H1 (cell line): Measurements from ENCODE around the gene PCBP1. TPM values are rescaled to one million over a fixed set of nuclear protein-coding genes. Genes with fewer than 3 reads are reported as not detected.

Source experiments
- CTCF ChIA-PET: fragments of 300-600 bp; sonication (Branson Sonifier 250); formaldehyde crosslinking; loops from one replicate; lab custom pipeline; 2021; ENCODE audit not compliant: partially characterized antibody; lab: Charles Lee
- POLR2A ChIA-PET: fragments of 300-600 bp; sonication (Branson Sonifier 250); formaldehyde crosslinking; loops from one replicate; lab custom pipeline; 2021; ENCODE audit warnings: inconsistent platforms; ENCODE audit not compliant: partially characterized antibody; lab: Charles Lee
- DNase-seq, 2 experiments: peaks; one replicate each; pipeline versions ENCODE4 v3.0.0 to v3.0.0-alpha.2; 2010 to 2022; ENCODE audit warnings: low spot score in 2 of 2, low read depth in 1 of 2, mixed read lengths in 1 of 2
- FAIRE-seq: peaks from 2 replicates; lab custom pipeline; 2011; peaks lifted over from hg19 to GRCh38; lab: Jason Lieb, UNC
- H2AFZ ChIP-seq: 2 replicates; pipeline ENCODE4 v1.8.1; 2012; ENCODE audit warnings: low read length, inconsistent platforms
- H2AK5ac ChIP-seq: 2 replicates; pipeline ENCODE4 v1.6.1; 2013; ENCODE audit warnings: low read depth, low read length
- H2BK120ac ChIP-seq: replicated peaks from 2 replicates; pipeline ENCODE3; 2013; ENCODE audit warnings: low read depth, low read length, inconsistent platforms
- H2BK12ac ChIP-seq: 2 replicates; pipeline ENCODE4 v1.6.1; 2013; ENCODE audit warnings: low read depth, low read length
- H2BK15ac ChIP-seq: 2 replicates; pipeline ENCODE4 v1.6.1; 2013; ENCODE audit warnings: low read length
- H2BK20ac ChIP-seq: 2 replicates; pipeline ENCODE4 v1.6.1; 2013; ENCODE audit warnings: low read length
- H2BK5ac ChIP-seq: 2 replicates; pipeline ENCODE4 v1.6.1; 2013; ENCODE audit warnings: low read depth, low read length
- H3K14ac ChIP-seq: 2 replicates; pipeline ENCODE4 v1.6.1; 2013; ENCODE audit warnings: inconsistent platforms; ENCODE audit not compliant: insufficient read length
- H3K18ac ChIP-seq: 2 replicates; pipeline ENCODE4 v1.6.1; 2013; ENCODE audit warnings: low read length; ENCODE audit errors: extremely low read depth
- H3K23ac ChIP-seq: 2 replicates; pipeline ENCODE4 v1.6.1; 2013; ENCODE audit warnings: inconsistent platforms; ENCODE audit not compliant: insufficient read length
- H3K23me2 ChIP-seq: 2 replicates; pipeline ENCODE4 v1.6.1; 2013; ENCODE audit warnings: low read depth, low read length
- H3K27ac ChIP-seq: 2 replicates; pipeline ENCODE4 v1.6.1; 2011; ENCODE audit warnings: low read depth, low read length, inconsistent platforms
- H3K27me3 ChIP-seq, 4 experiments: replicated peaks in 1 of 4; 1 replicate in 1 of 4; 2 replicates in 3 of 4; pipeline versions ENCODE4 v1.6.1 to v1.8.1; 2011 to 2013; ENCODE audit warnings: low read length in 3 of 4, mild to moderate bottlenecking in 3 of 4, inconsistent platforms in 2 of 4, mixed read lengths in 2 of 4, moderate library complexity in 1 of 4; ENCODE audit not compliant: control insufficient read depth in 3 of 4, insufficient read depth in 3 of 4; ENCODE audit errors: extremely low read depth in 1 of 4
- H3K36me3 ChIP-seq, 4 experiments: 2 replicates each; pipeline versions ENCODE4 v1.6.1 to v1.8.1; 2011 to 2013; ENCODE audit warnings: mild to moderate bottlenecking in 4 of 4, low read length in 3 of 4, moderate library complexity in 2 of 4, control low read depth in 1 of 4, inconsistent platforms in 1 of 4; ENCODE audit not compliant: insufficient read depth in 4 of 4, control insufficient read depth in 2 of 4
- H3K4ac ChIP-seq: replicated peaks from 2 replicates; pipeline ENCODE3; 2013; ENCODE audit warnings: low read length, low read depth, mixed read lengths, inconsistent platforms; ENCODE audit not compliant: insufficient read length
- H3K4me1 ChIP-seq, 4 experiments: replicated peaks in 1 of 4; 1 replicate in 1 of 4; 2 replicates in 3 of 4; pipeline versions ENCODE4 v1.6.1 to v1.8.1; 2011 to 2013; ENCODE audit warnings: low read length in 3 of 4, inconsistent platforms in 2 of 4, mixed read lengths in 1 of 4; ENCODE audit not compliant: insufficient read depth in 4 of 4, control insufficient read depth in 3 of 4
- H3K4me2 ChIP-seq, 2 experiments: 2 replicates each; pipeline versions ENCODE4 v1.6.1 to v1.8.1; 2011 to 2013; ENCODE audit warnings: low read depth in 2 of 2, low read length in 2 of 2, control low read depth in 1 of 2, inconsistent platforms in 1 of 2, mild to moderate bottlenecking in 1 of 2; ENCODE audit not compliant: insufficient read depth in 1 of 2
- H3K4me3 ChIP-seq, 4 experiments: fragments of 200-600, 300-600 bp in 1 of 4; sonication (generic), shearing (Covaris generic), sonication (Bioruptor Twin) in 1 of 4; 2 replicates each; pipeline versions ENCODE4 v1.5.1 to v1.8.1; 2011 to 2016; ENCODE audit warnings: low read length in 4 of 4, low read depth in 3 of 4, control low read depth in 2 of 4, inconsistent platforms in 2 of 4, mild to moderate bottlenecking in 2 of 4, mixed read lengths in 1 of 4, moderate library complexity in 1 of 4; ENCODE audit not compliant: insufficient read depth in 2 of 4; ENCODE audit errors: extremely low read depth in 1 of 4
- H3K56ac ChIP-seq: replicated peaks from 2 replicates; pipeline ENCODE3; 2013; ENCODE audit warnings: low read depth, mild to moderate bottlenecking, mixed read lengths, low read length, inconsistent platforms; ENCODE audit not compliant: insufficient read length
- H3K79me1 ChIP-seq: 2 replicates; pipeline ENCODE4 v1.6.1; 2013; ENCODE audit warnings: low read depth, low read length, control low read depth
- H3K79me2 ChIP-seq, 2 experiments: 2 replicates each; pipeline versions ENCODE4 v1.6.1 to v1.8.1; 2012 to 2013; ENCODE audit warnings: low read length in 2 of 2, mild to moderate bottlenecking in 2 of 2, inconsistent platforms in 1 of 2; ENCODE audit not compliant: insufficient read depth in 2 of 2, control insufficient read depth in 1 of 2
- H3K9ac ChIP-seq, 4 experiments: replicated peaks in 1 of 4; 1 replicate in 1 of 4; 2 replicates in 3 of 4; pipeline versions ENCODE4 v1.6.1 to v1.8.1; 2011 to 2013; ENCODE audit warnings: low read depth in 3 of 4, low read length in 3 of 4, control low read depth in 2 of 4, mild to moderate bottlenecking in 2 of 4, moderate library complexity in 2 of 4, inconsistent platforms in 1 of 4; ENCODE audit errors: extremely low read depth in 1 of 4
- H3K9me3 ChIP-seq, 2 experiments: 2 replicates each; pipeline versions ENCODE4 v1.6.1 to v1.8.1; 2012 to 2013; ENCODE audit warnings: mild to moderate bottlenecking in 2 of 2, moderate library complexity in 2 of 2, control low read depth in 1 of 2, inconsistent platforms in 1 of 2, low read depth in 1 of 2, low read length in 1 of 2, mixed read lengths in 1 of 2; ENCODE audit not compliant: insufficient read depth in 2 of 2
- H4K20me1 ChIP-seq, 2 experiments: replicated peaks in 1 of 2; 2 replicates each; pipeline versions ENCODE3 to v1.8.1; 2011 to 2013; ENCODE audit warnings: inconsistent platforms in 2 of 2, low read length in 2 of 2, mild to moderate bottlenecking in 1 of 2; ENCODE audit not compliant: insufficient read depth in 2 of 2, control insufficient read depth in 1 of 2
- H4K5ac ChIP-seq: 2 replicates; pipeline ENCODE4 v1.6.1; 2013; ENCODE audit warnings: low read length, low read depth, mixed read lengths, inconsistent platforms; ENCODE audit not compliant: insufficient read length
- H4K8ac ChIP-seq: 2 replicates; pipeline ENCODE4 v1.8.0; 2013; ENCODE audit warnings: mild to moderate bottlenecking, moderate library complexity, low read length, inconsistent platforms; ENCODE audit not compliant: insufficient read depth; ENCODE audit errors: extremely low read depth
- H4K91ac ChIP-seq: replicated peaks from 2 replicates; pipeline ENCODE3; 2013; ENCODE audit warnings: low read length, mixed read lengths, inconsistent platforms; ENCODE audit not compliant: insufficient read length
- CBX5 ChIP-seq: fragments of 300-800, 300-1000 bp; sonication (generic); IDR thresholded peaks from 2 replicates; pipeline ENCODE4 v1.7.1; 2016; ENCODE audit warnings: antibody characterized with exemption, low read length, low read depth
- CBX8 ChIP-seq: fragments of 300-800, 300-1000 bp; sonication (generic); IDR thresholded peaks from 2 replicates; pipeline ENCODE4 v1.7.1; 2016; ENCODE audit warnings: low read depth, low read length, borderline replicate concordance
- CHD1 ChIP-seq: IDR thresholded peaks from 2 replicates; pipeline ENCODE4 v1.6.1; 2012; ENCODE audit warnings: low read depth, low read length, improper control_type of control experiment
- CTBP2 ChIP-seq: IDR thresholded peaks from 2 replicates; pipeline ENCODE4 v1.7.0; 2011; ENCODE audit warnings: borderline replicate concordance, mild to moderate bottlenecking, moderate library complexity, mixed read lengths, low read length; ENCODE audit not compliant: insufficient read depth, insufficient read length
- EP300 ChIP-seq, 2 experiments: IDR thresholded peaks; 1 replicate in 1 of 2; 2 replicates in 1 of 2; pipeline ENCODE4 v1.6.1; 2011 to 2012; ENCODE audit warnings: low read depth in 2 of 2, low read length in 2 of 2, mild to moderate bottlenecking in 2 of 2, borderline replicate concordance in 1 of 2, inconsistent platforms in 1 of 2, moderate library complexity in 1 of 2
- GABPA ChIP-seq: IDR thresholded peaks from 2 replicates; pipeline ENCODE4 v1.6.1; 2011; ENCODE audit warnings: mild to moderate bottlenecking, low read length, moderate library complexity, borderline replicate concordance; ENCODE audit not compliant: insufficient read depth
- JUN ChIP-seq: IDR thresholded peaks from 2 replicates; pipeline ENCODE4 v1.6.1; 2011; ENCODE audit warnings: low read depth, mild to moderate bottlenecking, improper control_type of control experiment, low read length
- KDM1A ChIP-seq: fragments of 200-600, 300-600 bp; sonication (generic); IDR thresholded peaks from 2 replicates; pipeline ENCODE4 v1.7.1; 2016; ENCODE audit warnings: mild to moderate bottlenecking, low read length, borderline replicate concordance
- KDM5A ChIP-seq: fragments of 200-600 bp; IDR thresholded peaks from 2 replicates; pipeline ENCODE4 v1.7.1; 2012; ENCODE audit warnings: mild to moderate bottlenecking, low read length, inconsistent platforms, mixed read lengths
- PHF8 ChIP-seq: fragments of 200-600 bp; sonication (generic); conservative IDR thresholded peaks from 2 replicates; pipeline ENCODE4 v1.7.1; 2012; ENCODE audit warnings: low read depth, mild to moderate bottlenecking, inconsistent platforms, low read length, moderate library complexity
- RFX5 ChIP-seq: IDR thresholded peaks from 2 replicates; pipeline ENCODE4 v1.6.1; 2011; ENCODE audit warnings: low read depth, low read length, improper control_type of control experiment, borderline replicate concordance
- SAP30 ChIP-seq: fragments of 300-600 bp; sonication (generic); IDR thresholded peaks from 2 replicates; pipeline ENCODE4 v1.7.1; 2012; ENCODE audit warnings: low read length, moderate library complexity, mild to moderate bottlenecking, inconsistent platforms; ENCODE audit not compliant: insufficient read depth, insufficient replicate concordance
- SIRT6 ChIP-seq: IDR thresholded peaks from one replicate; pipeline ENCODE4 v1.7.1; 2012; ENCODE audit warnings: low read length, inconsistent platforms
- SP4 ChIP-seq: IDR thresholded peaks from 2 replicates; pipeline ENCODE4 v1.6.1; 2012; ENCODE audit warnings: low read length, inconsistent platforms
- WGBS, 2 experiments: shearing (Covaris generic) in 1 of 2; methylation state at CpG; one replicate each; pipeline versions ENCODE4 v1.1.6 to v1.1.7; 2013 to 2015; ENCODE audit warnings: low lambda C conversion rate in 2 of 2, mixed read lengths in 2 of 2, inconsistent platforms in 1 of 2, low coverage in 1 of 2, missing lambda C conversion rate in 1 of 2; ENCODE audit not compliant: insufficient replicate concordance in 2 of 2, insufficient coverage in 1 of 2, insufficient read length in 1 of 2; ENCODE audit errors: extremely low coverage in 1 of 2, missing lambda C conversion rate in 1 of 2; 5-methylcytosine and 5-hydroxymethylcytosine counted together
- polyA plus RNA-seq, 7 experiments: library from polyadenylated mRNA; depleted of rRNA in 3 of 7; stranded (reverse) in 5 of 7; unstranded in 2 of 7; fragments of >200 nt in 5 of 7; fragments of 200-250 nt in 2 of 7; gene quantifications; 1 replicate in 5 of 7; 2 replicates in 1 of 7; 4 replicates in 1 of 7; pipeline versions ENCODE4 v1.2.1 to v1.2.3, GENCODE V29; 2011 to 2013; ENCODE audit warnings: missing spikeins in 2 of 7, mixed read lengths in 2 of 7
- total RNA-seq: library from RNA; stranded (reverse); fragmentation: NEBNext Ultra II Directional; extraction: Animal tissue kit (Norgen Biotek cat#: 25700); gene quantifications from 2 replicates; pipeline ENCODE4 v1.2.1, GENCODE V29; 2021

The PCBP1 gene
- total and polyA plus RNA-seq, 2 of the 8 experiments (the other 6 are each of a cell fraction or from before 2014, with no cell fraction given): 279 to 493 TPM

- Histone ChIP-seq H3K14ac (no peak overlapping the region), H3K23me2 (peaks cover 2% of the 10 kb centered on the region), H3K27me3 (no peaks in the 10 kb centered on the region), H2AK5ac (no peak overlapping the region), H2BK120ac (no peak overlapping the region), H2AFZ (no peak overlapping the region), H4K8ac (no peak overlapping the region), H3K36me3 (peaks cover 0 to 14% (median 3%) of the 10 kb centered on the region in 4 experiments; a peak in 4 of 8 replicates), H3K4ac (no peak overlapping the region), H4K91ac (no peak overlapping the region), H3K4me1 (peaks cover 0 to 8% (median 4%) of the 10 kb centered on the region in 4 experiments; a peak in 4 of 7 replicates), H3K9me3 (no peaks in the 10 kb centered on the region), H4K20me1 (peaks cover 1 to 2% of the 10 kb centered on the region in 2 experiments), H4K5ac (no peak overlapping the region), H3K4me3 (no peak overlapping the region), H3K27ac (no peak overlapping the region), H3K18ac (no peak overlapping the region), H2BK12ac (no peak overlapping the region), H3K79me2 (peaks cover 7 to 20% of the 10 kb centered on the region in 2 experiments), H2BK20ac (no peak overlapping the region), H2BK15ac (no peak overlapping the region), H3K56ac (no peak overlapping the region), H3K9ac (no peak overlapping the region), H3K23ac (no peak overlapping the region), H2BK5ac (no peak overlapping the region), H3K79me1 (no peaks in the 10 kb centered on the region), H3K4me2 (no peak overlapping the region)
- ChIA-PET POLR2A (interaction anchor here (1.6 to 32.2 kb wide), 3 partner anchors 9 to 177 kb away, joined by 4 to 1553 read pairs (median 6); partner anchors contain the start of gene MXD1), CTCF (interaction anchor here (0.8 to 1.7 kb wide), 8 partner anchors 12 to 51 kb away, joined by 3 to 5 read pairs (median 3); no protein-coding TSS in a partner anchor)
- DNase-seq (no peak), FAIRE-seq (no peak)
- 94% methylated on average over 7 of the region's 7 CpGs; no CpG with 5 or more reads in 1 of the 2 experiments for WGBS, 2 experiments
- no peak for TF ChIP-seq CBX8
- no peak for TF ChIP-seq CHD1
- no peak for TF ChIP-seq CTBP2
- no peak for TF ChIP-seq SAP30
- TF ChIP-seq CBX5: no peak
- TF ChIP-seq GABPA: no peak
- TF ChIP-seq RFX5: no peak
- no peak for TF ChIP-seq JUN
- no peak for TF ChIP-seq PHF8
- no peak for TF ChIP-seq SIRT6
- no peak for TF ChIP-seq SP4
- no peak for TF ChIP-seq KDM1A
- TF ChIP-seq EP300 (IDR thresholded peaks at IDR 0.05; ENCODE audit: borderline replicate concordance in 1 of 2, low read depth in 2 of 2, low read length in 2 of 2): no peak
- no peak for TF ChIP-seq KDM5A
These were observed 4.5 kb downstream of the PCBP1 start for GRCh38 chr2:70091816-70092215.
